PC-9 (cell line): ENCODE data around the gene ISG15. TPM values are rescaled to one million over a fixed set of nuclear protein-coding genes. Genes with fewer than 3 reads are reported as not detected.

Experiments
- BruUV-seq: library from RNA; stranded (reverse); fragments of 400-500 nt; replicated peaks from 2 replicates; lab custom pipeline; 2021; lab: Mats Ljungman, UMichigan
- CTCF ChIA-PET: fragments of 300-600 bp; sonication (Branson Sonifier 250); formaldehyde crosslinking; loops from one replicate; lab custom pipeline; 2022; ENCODE audit warnings: antibody characterized with exemption; lab: Charles Lee
- POLR2A ChIA-PET: fragments of 300-600 bp; sonication (Branson Sonifier 250); formaldehyde crosslinking; loops from one replicate; lab custom pipeline; 2022; ENCODE audit warnings: antibody characterized with exemption; ENCODE audit not compliant: unreplicated experiment; lab: Charles Lee
- DNase-seq, 2 experiments: peaks; one replicate each; pipeline versions ENCODE4 v3.0.0 to v3.0.0-alpha.2; 2015 to 2022; ENCODE audit warnings: mixed read lengths in 1 of 2
- H2AFZ ChIP-seq: fragments of 200-600 bp; sonication (generic); 2 replicates; pipeline ENCODE4 v1.8.1; 2017; ENCODE audit warnings: antibody characterized with exemption
- H3F3A ChIP-seq: fragments of 200-600 bp; sonication (generic); 2 replicates; pipeline ENCODE4 v1.8.1; 2017; ENCODE audit warnings: antibody characterized with exemption, mild to moderate bottlenecking, low read depth; ENCODE audit not compliant: insufficient read depth
- H3K27ac ChIP-seq: fragments of 200-600 bp; sonication (generic); 2 replicates; pipeline ENCODE4 v1.6.1; 2016; ENCODE audit warnings: mixed run types
- H3K27me3 ChIP-seq: fragments of 200-600 bp; sonication (generic); 2 replicates; pipeline ENCODE4 v1.6.1; 2016; ENCODE audit warnings: low read depth, mixed run types; ENCODE audit not compliant: insufficient read depth
- H3K36me3 ChIP-seq: fragments of 200-600 bp; sonication (generic); 2 replicates; pipeline ENCODE4 v1.6.1; 2016; ENCODE audit warnings: low read depth, mixed run types
- H3K4me1 ChIP-seq: fragments of 200-600 bp; sonication (generic); replicated peaks from 2 replicates; pipeline ENCODE4 v1.6.1; 2016; ENCODE audit warnings: mixed run types; ENCODE audit not compliant: insufficient read depth
- H3K4me2 ChIP-seq: fragments of 200-600 bp; sonication (generic); 2 replicates; pipeline ENCODE4 v1.6.1; 2017; ENCODE audit warnings: mixed run types
- H3K4me3 ChIP-seq: fragments of 200-600 bp; sonication (generic); 2 replicates; pipeline ENCODE4 v1.6.1; 2016; ENCODE audit warnings: mixed run types
- H3K79me2 ChIP-seq: fragments of 200-600 bp; sonication (generic); 2 replicates; pipeline ENCODE4 v1.6.1; 2017; ENCODE audit warnings: low read depth, mixed run types
- H3K9me2 ChIP-seq: fragments of 200-600 bp; sonication (generic); 2 replicates; pipeline ENCODE4 v1.8.1; 2017; ENCODE audit warnings: mild to moderate bottlenecking; ENCODE audit not compliant: insufficient read depth
- H3K9me3 ChIP-seq: fragments of 200-600 bp; sonication (generic); 2 replicates; pipeline ENCODE4 v1.8.1; 2016; ENCODE audit warnings: low read depth; ENCODE audit not compliant: insufficient read depth
- H4K20me1 ChIP-seq: fragments of 200-600 bp; sonication (generic); 2 replicates; pipeline ENCODE4 v1.8.1; 2017; ENCODE audit not compliant: insufficient read depth
- CTCF ChIP-seq: fragments of 200-600 bp; sonication (generic); conservative IDR thresholded peaks from 2 replicates; pipeline ENCODE4 v1.6.1; 2017; ENCODE audit warnings: mixed run types, antibody characterized with exemption, mild to moderate bottlenecking, moderate library complexity
- EZH2 ChIP-seq: fragments of 200-600 bp; sonication (generic); IDR thresholded peaks from 2 replicates; pipeline ENCODE4 v1.8.0; 2017; ENCODE audit warnings: antibody characterized with exemption, low read depth
- intact Hi-C: fragments of 100-400 bp; cut with micrococcal nuclease; formaldehyde crosslinking; loops from one replicate; pipeline ENCODE4 v1.10.0; 2022; ENCODE audit not compliant: unreplicated experiment
- total RNA-seq: library from RNA; stranded (reverse); gene quantifications from 2 replicates; pipeline ENCODE4 v1.2.3, GENCODE V29; 2021

Gene ISG15
- total RNA-seq, 1 experiment from 2014 or later, result 20.9 TPM

- intact Hi-C loops, result no loop called here
- H3K79me2 ChIP-seq, result no peaks in the 10 kb centered on the region
- no peaks in the 10 kb centered on the region for H3K36me3 ChIP-seq
- no peaks in the 10 kb centered on the region for H3K27me3 ChIP-seq
- H3K9me2 ChIP-seq, result no peaks in the 10 kb centered on the region
- H3K4me2 ChIP-seq, result no peak overlapping the region
- CTCF ChIA-PET, result interaction anchor here (0.6 kb wide), 1 partner anchor 24 kb away, joined by 3 read pairs; no protein-coding TSS in a partner anchor
- H3K9me3 ChIP-seq, result no peaks in the 10 kb centered on the region
- peaks cover 9% of the 10 kb centered on the region; the same call in 1 of the 2 replicates for H3F3A ChIP-seq
- no peak overlapping the region for H3K4me3 ChIP-seq
- peaks cover 62% of the 10 kb centered on the region for H4K20me1 ChIP-seq
- TF ChIP-seq EZH2 (no peak), CTCF (no peak)
- H3K4me1 ChIP-seq, result no peaks in the 10 kb centered on the region
- DNase-seq, result peak in 1 of 2 experiments; percentile 53
- no peak overlapping the region for H2AFZ ChIP-seq
- POLR2A ChIA-PET, result no interaction called here
- no peak overlapping the region for H3K27ac ChIP-seq
- no TSS peak for BruUV-seq
These were observed 27.0 kb downstream of the ISG15 start for GRCh38 chr1:1040004-1040991.

GRCh38 chr1:1041092-1041523, 27.8 kb downstream of the ISG15 start:
- DNase-seq, result no peak
- Histone ChIP-seq H3K4me3 (no peak overlapping the region), H3K27ac (no peak overlapping the region), H3K27me3 (no peaks in the 10 kb centered on the region), H3K36me3 (no peaks in the 10 kb centered on the region), H3K9me3 (no peaks in the 10 kb centered on the region), H3K4me2 (no peak overlapping the region), H3K9me2 (no peaks in the 10 kb centered on the region), H3K79me2 (no peaks in the 10 kb centered on the region), H3F3A (peaks cover 9% of the 10 kb centered on the region; the same call in 1 of the 2 replicates), H4K20me1 (peaks cover 58% of the 10 kb centered on the region), H3K4me1 (no peaks in the 10 kb centered on the region), H2AFZ (no peak overlapping the region)
- POLR2A ChIA-PET, result no interaction called here
- no TSS peak for BruUV-seq
- TF ChIP-seq CTCF, result no peak
- intact Hi-C loops, result no loop called here
- CTCF ChIA-PET, result no interaction called here

GRCh38 chr1:1041873-1042272, 28.6 kb downstream of the ISG15 start:
- no peak for DNase-seq
- Histone ChIP-seq H3F3A (peaks cover 9% of the 10 kb centered on the region; the same call in 1 of the 2 replicates), H3K4me1 (no peaks in the 10 kb centered on the region), H3K9me2 (no peaks in the 10 kb centered on the region), H3K27ac (no peak overlapping the region), H3K4me3 (no peak overlapping the region), H3K4me2 (no peak overlapping the region), H3K27me3 (no peaks in the 10 kb centered on the region), H2AFZ (no peak overlapping the region), H3K9me3 (no peaks in the 10 kb centered on the region), H3K36me3 (no peaks in the 10 kb centered on the region), H4K20me1 (peaks cover 51% of the 10 kb centered on the region), H3K79me2 (no peaks in the 10 kb centered on the region)
- ChIA-PET CTCF (no interaction called here), POLR2A (no interaction called here)
- intact Hi-C loops, result no loop called here
- BruUV-seq, result no TSS peak
- no peak for TF ChIP-seq CTCF
